ENCODE data around the gene HARBI1.

DNA sequence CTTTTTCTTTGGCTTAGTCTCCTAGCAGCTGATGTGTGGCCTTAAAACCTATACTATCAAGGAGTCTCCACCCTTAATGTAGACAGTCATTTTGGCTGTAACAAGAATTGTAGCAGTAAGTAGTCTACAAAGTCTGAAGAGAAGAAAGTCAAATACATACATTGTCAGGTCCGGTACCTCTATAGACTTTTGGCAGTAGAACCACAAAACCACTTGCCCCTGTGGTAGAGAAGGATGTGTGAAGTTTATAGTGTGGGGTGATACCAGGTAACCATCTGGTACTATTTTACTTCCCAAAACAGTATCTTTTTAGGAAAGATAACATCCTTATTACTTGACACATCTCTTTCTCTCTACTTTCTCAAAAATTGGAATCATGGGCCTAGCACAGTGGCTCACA lies 15.5 kb upstream of the HARBI1 start:
- TF ChIP-seq, protein P1, sequence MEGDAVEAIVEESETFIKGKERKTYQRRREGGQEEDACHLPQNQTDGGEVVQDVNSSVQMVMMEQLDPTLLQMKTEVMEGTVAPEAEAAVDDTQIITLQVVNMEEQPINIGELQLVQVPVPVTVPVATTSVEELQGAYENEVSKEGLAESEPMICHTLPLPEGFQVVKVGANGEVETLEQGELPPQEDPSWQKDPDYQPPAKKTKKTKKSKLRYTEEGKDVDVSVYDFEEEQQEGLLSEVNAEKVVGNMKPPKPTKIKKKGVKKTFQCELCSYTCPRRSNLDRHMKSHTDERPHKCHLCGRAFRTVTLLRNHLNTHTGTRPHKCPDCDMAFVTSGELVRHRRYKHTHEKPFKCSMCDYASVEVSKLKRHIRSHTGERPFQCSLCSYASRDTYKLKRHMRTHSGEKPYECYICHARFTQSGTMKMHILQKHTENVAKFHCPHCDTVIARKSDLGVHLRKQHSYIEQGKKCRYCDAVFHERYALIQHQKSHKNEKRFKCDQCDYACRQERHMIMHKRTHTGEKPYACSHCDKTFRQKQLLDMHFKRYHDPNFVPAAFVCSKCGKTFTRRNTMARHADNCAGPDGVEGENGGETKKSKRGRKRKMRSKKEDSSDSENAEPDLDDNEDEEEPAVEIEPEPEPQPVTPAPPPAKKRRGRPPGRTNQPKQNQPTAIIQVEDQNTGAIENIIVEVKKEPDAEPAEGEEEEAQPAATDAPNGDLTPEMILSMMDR (IDR thresholded peaks at IDR 0.05; ENCODE audit: borderline replicate concordance, extremely low read depth, low read length, poor library complexity, severe bottlenecking): no peak
- no peak for TF ChIP-seq EZH2 (IDR thresholded peaks at IDR 0.05; ENCODE audit: borderline replicate concordance, low read depth, low read length, severe bottlenecking)
